ENCODE measurements around the gene SCUBE1.

The SCUBE1 gene

DNA sequence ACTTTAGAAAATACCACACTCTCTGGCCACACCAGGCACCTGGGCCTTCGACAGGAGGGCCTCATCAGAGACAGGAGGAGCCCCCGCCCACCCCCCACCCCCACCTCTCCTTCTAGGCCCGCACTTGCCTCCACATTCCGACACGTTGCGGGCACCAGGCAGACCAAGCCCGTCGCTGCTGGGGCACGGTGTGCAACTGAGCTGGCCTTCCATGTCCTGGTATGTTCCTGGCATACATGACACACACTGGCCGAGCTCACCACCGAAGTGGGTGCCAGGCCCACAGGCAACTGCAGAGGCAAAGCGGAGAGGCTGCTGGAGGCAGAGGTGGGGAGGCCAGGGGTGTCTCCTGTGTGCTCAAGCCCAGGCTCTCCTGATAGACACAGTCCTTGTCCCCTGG is 129.2 kb downstream of the SCUBE1 start:
- H3K4me3 ChIP-seq (ENCODE audit: low read depth, low read length) = no peak overlapping the region
- H3K79me1 ChIP-seq (ENCODE audit: low read length) = no peaks in the 10 kb centered on the region
- no peak overlapping the region for H4K12ac ChIP-seq (ENCODE audit: low read depth, low read length)
- no peaks in the 10 kb centered on the region for H3K79me2 ChIP-seq (ENCODE audit: control insufficient read depth, insufficient read depth, low read length, poor library complexity)
- no peak overlapping the region for H3K18ac ChIP-seq (ENCODE audit: low read length)
- H4K91ac ChIP-seq (ENCODE audit: low read depth, low read length) = no peak overlapping the region
- H3K4me1 ChIP-seq (ENCODE audit: control insufficient read depth in 1 of 2, insufficient read depth in 2 of 2, low read length in 2 of 2) = no peaks in the 10 kb centered on the region
- H3K4me2 ChIP-seq (ENCODE audit: low read length) = no peak overlapping the region
- no peak overlapping the region for H3K27ac ChIP-seq (ENCODE audit: low read depth, low read length)
- H2AFZ ChIP-seq (ENCODE audit: insufficient read depth, low read length, poor library complexity) = no peak overlapping the region
- no peak overlapping the region for H2BK12ac ChIP-seq (ENCODE audit: low read length)
- H2BK5ac ChIP-seq (ENCODE audit: low read depth, low read length, poor library complexity) = no peak overlapping the region
- no peaks in the 10 kb centered on the region for H3K27me3 ChIP-seq (ENCODE audit: insufficient read depth, low read length)
- peaks cover 8% of the 10 kb centered on the region for H3K9me3 ChIP-seq (ENCODE audit: insufficient read depth, low read depth, low read length)
- no peaks in the 10 kb centered on the region for H3K36me3 ChIP-seq (ENCODE audit: control insufficient read depth in 1 of 2, insufficient read depth in 2 of 2, low read length in 2 of 2)
- no peak overlapping the region for H3K23ac ChIP-seq (ENCODE audit: low read length)
- H4K8ac ChIP-seq (ENCODE audit: low read depth, low read length) = no peak overlapping the region
- no peak overlapping the region for H3K4ac ChIP-seq (ENCODE audit: low read depth, low read length)
- H2BK120ac ChIP-seq (ENCODE audit: insufficient read depth, low read length, poor library complexity) = no peak overlapping the region
- H3K14ac ChIP-seq (ENCODE audit: low read length) = no peak overlapping the region
- no CpG with 5 or more reads among the region's 12 CpGs for WGBS (ENCODE audit: extremely low coverage, insufficient coverage, insufficient read length)
- H2AK5ac ChIP-seq (ENCODE audit: low read length) = no peak overlapping the region
- H3K9ac ChIP-seq (ENCODE audit: low read length) = no peak overlapping the region
- DNase-seq = no peak

DNA sequence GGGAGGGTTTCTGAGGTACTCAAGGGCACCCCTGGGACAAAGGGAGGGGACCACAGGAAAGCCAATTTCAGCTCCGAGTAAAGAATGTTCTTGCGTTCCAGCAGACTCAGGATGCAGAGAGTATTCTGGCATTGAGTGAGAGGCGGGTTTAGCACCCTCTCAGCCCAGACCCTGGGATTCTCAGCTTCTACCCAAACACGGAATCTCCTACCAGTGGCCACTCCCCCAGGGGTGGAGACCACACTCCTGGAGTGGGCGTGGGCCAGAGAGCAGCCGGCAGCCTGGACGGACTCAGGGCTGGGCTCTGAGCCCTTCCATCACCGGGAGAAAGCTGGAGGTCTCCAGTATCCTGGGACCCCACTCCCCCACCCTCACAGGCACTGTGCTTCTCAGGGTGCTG is 130.1 kb downstream of the SCUBE1 start:
- H3K14ac ChIP-seq (ENCODE audit: low read length) = no peak overlapping the region
- H3K23ac ChIP-seq (ENCODE audit: low read length) = no peak overlapping the region
- DNase-seq = no peak
- no peak overlapping the region for H2BK120ac ChIP-seq (ENCODE audit: insufficient read depth, low read length, poor library complexity)
- H3K36me3 ChIP-seq (ENCODE audit: control insufficient read depth in 1 of 2, insufficient read depth in 2 of 2, low read length in 2 of 2) = no peaks in the 10 kb centered on the region
- peak overlapping the region; percentile 37 for H2AFZ ChIP-seq (ENCODE audit: insufficient read depth, low read length, poor library complexity)
- no peaks in the 10 kb centered on the region for H3K79me2 ChIP-seq (ENCODE audit: control insufficient read depth, insufficient read depth, low read length, poor library complexity)
- H3K4me1 ChIP-seq (ENCODE audit: control insufficient read depth in 1 of 2, insufficient read depth in 2 of 2, low read length in 2 of 2) = no peaks in the 10 kb centered on the region
- H3K79me1 ChIP-seq (ENCODE audit: low read length) = no peaks in the 10 kb centered on the region
- no CpG with 5 or more reads among the region's 8 CpGs for WGBS (ENCODE audit: extremely low coverage, insufficient coverage, insufficient read length)
- H3K4ac ChIP-seq (ENCODE audit: low read depth, low read length) = no peak overlapping the region
- H2BK12ac ChIP-seq (ENCODE audit: low read length) = no peak overlapping the region
- H3K9ac ChIP-seq (ENCODE audit: low read length) = no peak overlapping the region
- no peak overlapping the region for H3K27ac ChIP-seq (ENCODE audit: low read depth, low read length)
- no peak overlapping the region for H3K18ac ChIP-seq (ENCODE audit: low read length)
- H4K91ac ChIP-seq (ENCODE audit: low read depth, low read length) = no peak overlapping the region
- H3K27me3 ChIP-seq (ENCODE audit: insufficient read depth, low read length) = no peaks in the 10 kb centered on the region
- H2AK5ac ChIP-seq (ENCODE audit: low read length) = no peak overlapping the region
- no peak overlapping the region for H3K4me3 ChIP-seq (ENCODE audit: low read depth, low read length)
- no peak overlapping the region for H4K8ac ChIP-seq (ENCODE audit: low read depth, low read length)
- peaks cover 6% of the 10 kb centered on the region for H3K9me3 ChIP-seq (ENCODE audit: insufficient read depth, low read depth, low read length)
- H3K4me2 ChIP-seq (ENCODE audit: low read length) = no peak overlapping the region
- H2BK5ac ChIP-seq (ENCODE audit: low read depth, low read length, poor library complexity) = no peak overlapping the region
- no peak overlapping the region for H4K12ac ChIP-seq (ENCODE audit: low read depth, low read length)

DNA sequence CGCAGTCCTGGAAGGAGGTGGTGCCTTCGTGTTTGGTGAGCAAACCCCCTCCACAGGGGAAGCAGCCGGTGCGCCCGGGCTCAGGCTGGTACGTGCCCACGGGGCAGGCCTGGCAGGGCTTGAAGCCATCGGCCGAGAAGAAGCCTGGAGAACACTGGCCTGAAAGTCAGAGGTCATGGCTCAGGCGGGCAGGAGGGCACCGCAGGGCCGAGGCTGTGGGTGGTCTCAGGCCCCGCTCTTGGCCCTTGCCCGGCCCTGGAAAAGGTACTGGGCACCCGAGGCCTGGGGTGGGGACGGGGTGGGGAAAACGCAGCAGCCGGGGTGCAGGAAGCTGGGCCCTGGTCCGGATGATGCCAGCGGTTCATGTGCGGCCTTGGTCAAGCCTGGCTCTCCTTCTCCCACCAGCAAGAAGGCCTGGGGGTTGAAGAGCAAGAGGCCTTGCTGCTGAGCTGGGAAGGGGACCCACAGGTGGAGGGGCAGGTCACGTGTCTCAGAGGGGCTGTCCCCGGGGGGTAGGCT is 130.7 kb downstream of the SCUBE1 start:
- Histone ChIP-seq H3K18ac (ENCODE audit: low read length) (no peak overlapping the region), H3K4me2 (ENCODE audit: low read length) (no peak overlapping the region), H2AK5ac (ENCODE audit: low read length) (no peak overlapping the region), H3K4ac (ENCODE audit: low read depth, low read length) (no peak overlapping the region), H3K4me3 (ENCODE audit: low read depth, low read length) (no peak overlapping the region), H3K23ac (ENCODE audit: low read length) (no peak overlapping the region), H3K9me3 (ENCODE audit: insufficient read depth, low read depth, low read length) (peaks cover 4% of the 10 kb centered on the region), H3K36me3 (ENCODE audit: control insufficient read depth in 1 of 2, insufficient read depth in 2 of 2, low read length in 2 of 2) (no peaks in the 10 kb centered on the region), H4K91ac (ENCODE audit: low read depth, low read length) (no peak overlapping the region), H3K79me2 (ENCODE audit: control insufficient read depth, insufficient read depth, low read length, poor library complexity) (no peaks in the 10 kb centered on the region), H3K79me1 (ENCODE audit: low read length) (no peaks in the 10 kb centered on the region), H4K8ac (ENCODE audit: low read depth, low read length) (no peak overlapping the region), H3K27ac (ENCODE audit: low read depth, low read length) (no peak overlapping the region), H2BK12ac (ENCODE audit: low read length) (no peak overlapping the region), H3K14ac (ENCODE audit: low read length) (no peak overlapping the region), H2BK5ac (ENCODE audit: low read depth, low read length, poor library complexity) (no peak overlapping the region), H2BK120ac (ENCODE audit: insufficient read depth, low read length, poor library complexity) (no peak overlapping the region), H3K4me1 (ENCODE audit: control insufficient read depth in 1 of 2, insufficient read depth in 2 of 2, low read length in 2 of 2) (no peaks in the 10 kb centered on the region), H4K12ac (ENCODE audit: low read depth, low read length) (no peak overlapping the region), H3K9ac (ENCODE audit: low read length) (no peak overlapping the region), H2AFZ (ENCODE audit: insufficient read depth, low read length, poor library complexity) (no peak overlapping the region), H3K27me3 (ENCODE audit: insufficient read depth, low read length) (no peaks in the 10 kb centered on the region)
- no peak for DNase-seq
- no CpG with 5 or more reads among the region's 23 CpGs for WGBS (ENCODE audit: extremely low coverage, insufficient coverage, insufficient read length)

DNA sequence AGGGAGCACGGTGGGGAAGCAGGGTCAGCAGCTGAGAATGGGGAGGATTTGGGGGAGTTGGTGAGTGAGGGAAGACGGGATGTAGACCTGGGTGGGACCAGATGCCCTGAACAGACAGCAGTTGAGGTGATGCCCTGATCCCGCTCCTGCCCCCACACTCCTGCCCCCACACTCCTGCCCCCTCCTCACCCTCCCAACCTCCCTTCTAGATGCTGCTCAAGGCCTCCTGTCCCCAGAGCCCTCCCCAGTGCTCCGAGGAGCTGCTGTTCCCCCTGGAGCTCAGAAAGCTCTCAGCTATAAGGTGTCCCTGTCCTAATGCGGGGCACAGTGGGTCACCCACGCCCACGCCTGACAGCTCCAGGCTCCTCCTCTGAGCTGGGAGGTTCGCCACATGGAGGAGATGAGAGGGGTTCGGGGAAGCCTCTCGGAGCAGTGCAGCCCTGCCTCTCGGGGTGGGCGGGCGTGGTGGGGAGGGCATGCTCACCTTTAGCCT is 131.2 kb downstream of the SCUBE1 start:
- H4K8ac ChIP-seq (ENCODE audit: low read depth, low read length) = no peak overlapping the region
- H3K4me2 ChIP-seq (ENCODE audit: low read length) = no peak overlapping the region
- H2BK120ac ChIP-seq (ENCODE audit: insufficient read depth, low read length, poor library complexity) = no peak overlapping the region
- no peak overlapping the region for H3K14ac ChIP-seq (ENCODE audit: low read length)
- H3K27me3 ChIP-seq (ENCODE audit: insufficient read depth, low read length) = no peaks in the 10 kb centered on the region
- no peak for DNase-seq
- H2AFZ ChIP-seq (ENCODE audit: insufficient read depth, low read length, poor library complexity) = no peak overlapping the region
- no peak overlapping the region for H3K4ac ChIP-seq (ENCODE audit: low read depth, low read length)
- no peaks in the 10 kb centered on the region for H3K79me1 ChIP-seq (ENCODE audit: low read length)
- no peak overlapping the region for H3K9ac ChIP-seq (ENCODE audit: low read length)
- no peak overlapping the region for H4K12ac ChIP-seq (ENCODE audit: low read depth, low read length)
- H3K36me3 ChIP-seq (ENCODE audit: control insufficient read depth in 1 of 2, insufficient read depth in 2 of 2, low read length in 2 of 2) = no peaks in the 10 kb centered on the region
- H3K9me3 ChIP-seq (ENCODE audit: insufficient read depth, low read depth, low read length) = peaks cover 2% of the 10 kb centered on the region
- H3K4me3 ChIP-seq (ENCODE audit: low read depth, low read length) = no peak overlapping the region
- H3K79me2 ChIP-seq (ENCODE audit: control insufficient read depth, insufficient read depth, low read length, poor library complexity) = no peaks in the 10 kb centered on the region
- H3K18ac ChIP-seq (ENCODE audit: low read length) = no peak overlapping the region
- no peak overlapping the region for H3K23ac ChIP-seq (ENCODE audit: low read length)
- no peak overlapping the region for H2AK5ac ChIP-seq (ENCODE audit: low read length)
- H3K27ac ChIP-seq (ENCODE audit: low read depth, low read length) = no peak overlapping the region
- H4K91ac ChIP-seq (ENCODE audit: low read depth, low read length) = no peak overlapping the region
- no peak overlapping the region for H2BK12ac ChIP-seq (ENCODE audit: low read length)
- H3K4me1 ChIP-seq (ENCODE audit: control insufficient read depth in 1 of 2, insufficient read depth in 2 of 2, low read length in 2 of 2) = no peaks in the 10 kb centered on the region
- no peak overlapping the region for H2BK5ac ChIP-seq (ENCODE audit: low read depth, low read length, poor library complexity)
- no CpG with 5 or more reads among the region's 13 CpGs for WGBS (ENCODE audit: extremely low coverage, insufficient coverage, insufficient read length)
